ENCODE measurements around the gene KCNQ1.

KCNQ1 gene

GRCh38 chr11:2413742-2414579 is 30.8 kb upstream of the KCNQ1 start:
- H3K9me3 ChIP-seq (ENCODE audit: insufficient read depth, low read length, severe bottlenecking): no peaks in the 10 kb centered on the region
- H3K27me3 ChIP-seq (ENCODE audit: insufficient read depth, low read length, poor library complexity): no peaks in the 10 kb centered on the region
- H3K4me2 ChIP-seq (ENCODE audit: insufficient read depth, low read length): no peak overlapping the region
- H3K9ac ChIP-seq (ENCODE audit: low read depth, low read length): no peak overlapping the region
- H4K20me1 ChIP-seq (ENCODE audit: insufficient read depth, low read length): no peaks in the 10 kb centered on the region; the same call in 1 of the 2 replicates
- H3K4me1 ChIP-seq (ENCODE audit: insufficient read depth, low read length): no peaks in the 10 kb centered on the region
- H3K4me3 ChIP-seq (ENCODE audit: low read depth in 1 of 2, low read length in 2 of 2): no peak overlapping the region
- ATAC-seq (ENCODE audit: insufficient read depth, low read depth): no peak
- H3K36me3 ChIP-seq (ENCODE audit: insufficient read depth, low read length): no peaks in the 10 kb centered on the region
- H2AFZ ChIP-seq (ENCODE audit: low read depth, low read length): no peak overlapping the region
- no peaks in the 10 kb centered on the region for H3K79me2 ChIP-seq (ENCODE audit: insufficient read depth, low read length)
- TF ChIP-seq EZH2 (IDR thresholded peaks at IDR 0.05; ENCODE audit: borderline replicate concordance, low read depth, low read length, severe bottlenecking) (no peak), CTCF (IDR thresholded peaks at IDR 0.05; ENCODE audit: borderline replicate concordance, extremely low read depth, low read length, poor library complexity, severe bottlenecking) (no peak)
- DNase-seq: no peak
- no peak overlapping the region for H3K27ac ChIP-seq (ENCODE audit: low read length)

GRCh38 chr11:2414616-2415015 is 30.2 kb upstream of the KCNQ1 start:
- H3K36me3 ChIP-seq (ENCODE audit: insufficient read depth, low read length): no peaks in the 10 kb centered on the region
- no peak for TF ChIP-seq EZH2 (IDR thresholded peaks at IDR 0.05; ENCODE audit: borderline replicate concordance, low read depth, low read length, severe bottlenecking)
- TF ChIP-seq CTCF (IDR thresholded peaks at IDR 0.05; ENCODE audit: borderline replicate concordance, extremely low read depth, low read length, poor library complexity, severe bottlenecking): no peak
- H3K27me3 ChIP-seq (ENCODE audit: insufficient read depth, low read length, poor library complexity): no peaks in the 10 kb centered on the region
- no peak overlapping the region for H3K27ac ChIP-seq (ENCODE audit: low read length)
- H3K4me2 ChIP-seq (ENCODE audit: insufficient read depth, low read length): no peak overlapping the region
- no peaks in the 10 kb centered on the region for H3K4me1 ChIP-seq (ENCODE audit: insufficient read depth, low read length)
- ATAC-seq (ENCODE audit: insufficient read depth, low read depth) (no peak), DNase-seq (no peak)
- H3K79me2 ChIP-seq (ENCODE audit: insufficient read depth, low read length): no peaks in the 10 kb centered on the region
- H3K4me3 ChIP-seq (ENCODE audit: low read depth in 1 of 2, low read length in 2 of 2): no peak overlapping the region
- no peaks in the 10 kb centered on the region; the same call in 1 of the 2 replicates for H4K20me1 ChIP-seq (ENCODE audit: insufficient read depth, low read length)
- no peak overlapping the region for H2AFZ ChIP-seq (ENCODE audit: low read depth, low read length)
- no peak overlapping the region for H3K9ac ChIP-seq (ENCODE audit: low read depth, low read length)
- H3K9me3 ChIP-seq (ENCODE audit: insufficient read depth, low read length, severe bottlenecking): no peaks in the 10 kb centered on the region

- Histone ChIP-seq H4K20me1 (ENCODE audit: insufficient read depth, low read length) (no peaks in the 10 kb centered on the region; the same call in 1 of the 2 replicates), H2AFZ (ENCODE audit: low read depth, low read length) (no peak overlapping the region), H3K9me3 (ENCODE audit: insufficient read depth, low read length, severe bottlenecking) (no peaks in the 10 kb centered on the region), H3K4me1 (ENCODE audit: insufficient read depth, low read length) (0 out of 2 replicates have a peak, but pooled peaks cover under 1% of the 10 kb centered on the region), H3K9ac (ENCODE audit: low read depth, low read length) (no peak overlapping the region), H3K27me3 (ENCODE audit: insufficient read depth, low read length, poor library complexity) (no peaks in the 10 kb centered on the region), H3K79me2 (ENCODE audit: insufficient read depth, low read length) (no peaks in the 10 kb centered on the region), H3K4me2 (ENCODE audit: insufficient read depth, low read length) (no peak overlapping the region), H3K4me3 (ENCODE audit: low read depth in 1 of 2, low read length in 2 of 2) (no peak overlapping the region), H3K27ac (ENCODE audit: low read length) (no peak overlapping the region), H3K36me3 (ENCODE audit: insufficient read depth, low read length) (no peaks in the 10 kb centered on the region)
- DNase-seq: no peak
- TF ChIP-seq EZH2 (IDR thresholded peaks at IDR 0.05; ENCODE audit: borderline replicate concordance, low read depth, low read length, severe bottlenecking): no peak
- no peak for TF ChIP-seq CTCF (IDR thresholded peaks at IDR 0.05; ENCODE audit: borderline replicate concordance, extremely low read depth, low read length, poor library complexity, severe bottlenecking)
- no peak for ATAC-seq (ENCODE audit: insufficient read depth, low read depth)
These were observed 29.6 kb upstream of the KCNQ1 start for GRCh38 chr11:2415171-2415570.
